ENCODE data around the gene RBM18. TPM values are rescaled to one million over a fixed set of nuclear protein-coding genes. Genes with fewer than 3 reads are reported as not detected.

Gene RBM18
- total and polyA plus RNA-seq, 2 of the 4 experiments (the other 2 are of a cell fraction) = 8.4 to 15.6 TPM

DNA sequence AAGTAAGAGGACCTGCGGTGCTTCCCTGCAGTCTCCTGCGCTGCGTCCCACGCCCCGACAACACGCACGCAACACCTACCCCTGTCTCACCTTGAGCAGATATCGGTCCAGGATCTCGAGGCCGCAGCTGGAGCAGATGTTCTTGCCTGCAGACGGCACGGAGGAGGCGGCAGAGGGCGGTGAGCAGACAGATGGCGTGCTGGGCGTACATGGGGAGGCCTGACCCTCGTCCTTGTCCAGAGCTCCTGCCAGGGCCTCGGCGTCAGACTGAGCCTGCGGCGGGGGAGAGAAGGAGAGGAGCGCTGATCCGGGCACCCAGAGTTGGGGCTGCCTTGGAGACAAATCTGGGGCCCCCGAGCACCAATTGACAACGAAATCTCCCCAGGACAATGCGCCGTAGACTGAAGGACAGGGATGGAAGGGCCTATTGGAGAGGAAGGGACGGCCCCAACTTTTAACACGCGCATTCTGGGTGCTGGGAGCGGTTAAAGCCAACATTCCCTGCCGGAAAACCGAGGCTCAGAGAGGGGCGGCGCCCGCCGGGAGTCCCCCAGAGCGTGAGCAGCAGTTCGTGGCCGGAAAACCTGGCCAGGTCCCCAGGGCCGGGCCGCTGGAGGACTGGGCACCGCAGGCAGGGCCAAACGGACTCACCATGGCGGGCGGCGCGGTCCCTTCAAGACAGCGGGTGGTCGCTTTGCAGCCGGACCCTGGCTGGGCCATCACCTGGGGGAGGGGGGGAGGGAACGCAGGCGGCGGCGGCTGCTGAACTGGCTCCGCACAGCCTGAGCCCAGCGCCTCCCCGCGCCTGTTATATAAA is 37.7 kb downstream of the RBM18 start:
- no peak overlapping the region for H3K4me2 ChIP-seq (ENCODE audit: low read depth, low read length)
- no peak for DNase-seq
- TF ChIP-seq CHD1 (IDR thresholded peaks at IDR 0.05; ENCODE audit: low read depth, low read length) (no peak), NFE2L2 (IDR thresholded peaks at IDR 0.05; ENCODE audit: low read depth, low read length) (no peak)
- 0 out of 2 replicates have a peak overlapping the region, but pooled peaks have one; percentile 56 for H3K23ac ChIP-seq (ENCODE audit: low read depth, low read length)
- no peaks in the 10 kb centered on the region; the same call in 1 of the 2 replicates for H3K4me1 ChIP-seq (ENCODE audit: control insufficient read depth, insufficient read depth, low read length)
- no peak overlapping the region for H2AK5ac ChIP-seq (ENCODE audit: low read depth, low read length)
- peaks cover 2% of the 10 kb centered on the region; the same call in 1 of the 2 replicates for H3K9me3 ChIP-seq (ENCODE audit: control insufficient read depth, insufficient read depth, low read length)
- no peak overlapping the region for H3K14ac ChIP-seq (replicated peaks; ENCODE audit: low read depth, low read length)
- H3K4me3 ChIP-seq (ENCODE audit: insufficient read depth, low read depth, low read length) = no peak overlapping the region
- no peak overlapping the region for H2BK5ac ChIP-seq (ENCODE audit: low read depth, low read length, poor library complexity, severe bottlenecking)
- POLR2A ChIA-PET (ENCODE audit: unreplicated experiment) = no interaction called here
- no TSS peak for BruUV-seq (replicated peaks)
- H3K36me3 ChIP-seq (ENCODE audit: control insufficient read depth, insufficient read depth, low read length) = no peaks in the 10 kb centered on the region
- H3K79me1 ChIP-seq (ENCODE audit: low read depth in 1 of 2, low read length in 2 of 2) = no peaks in the 10 kb centered on the region
- H2BK20ac ChIP-seq (ENCODE audit: low read depth, low read length) = no peak overlapping the region
- peak overlapping the region; percentile 63 for H2AFZ ChIP-seq (replicated peaks; ENCODE audit: low read length, poor library complexity)
- H3K4ac ChIP-seq (ENCODE audit: low read depth, low read length) = no peak overlapping the region
- intact Hi-C loops (cut with micrococcal nuclease) (no loop called here), in situ Hi-C loops (cut with MboI; ENCODE audit: low sequenced_read_pairs) (no loop called here), dilution Hi-C loops (cut with HindIII; ENCODE audit: low sequenced_read_pairs, unreplicated experiment) (no loop called here)
- 7% methylated on average over 16 of the region's 59 CpGs; no CpG with 5 or more reads in 1 of the 2 experiments for WGBS, 2 experiments (ENCODE audit: extremely low coverage in 2 of 2, insufficient read length in 1 of 2)
- no peak overlapping the region for H3K9ac ChIP-seq (ENCODE audit: low read depth, low read length)
- H3K27ac ChIP-seq (ENCODE audit: insufficient read depth, low read length) = no peak overlapping the region
- CTCF ChIA-PET = no interaction called here
- H4K20me1 ChIP-seq (ENCODE audit: insufficient read depth, low read length) = peaks cover 12% of the 10 kb centered on the region; the same call in 1 of the 2 replicates
- H4K91ac ChIP-seq (ENCODE audit: insufficient read depth, low read depth, low read length) = no peak overlapping the region
- H3K9me1 ChIP-seq (ENCODE audit: insufficient read depth, low read length) = 0 out of 2 replicates have a peak, but pooled peaks cover 4% of the 10 kb centered on the region
- ATAC-seq (ENCODE audit: low read depth) = no peak
- H4K5ac ChIP-seq (ENCODE audit: low read depth, low read length) = no peak overlapping the region
- H4K8ac ChIP-seq (ENCODE audit: low read depth in 2 of 2, low read length in 2 of 2) = no peak overlapping the region
- H2BK120ac ChIP-seq (ENCODE audit: low read depth, low read length) = no peak overlapping the region
- H2AK9ac ChIP-seq (replicated peaks; ENCODE audit: low read depth, low read length, poor library complexity) = no peak overlapping the region
- no peak overlapping the region for H3K56ac ChIP-seq (ENCODE audit: extremely low read depth, insufficient read depth, low read length)
- H3K18ac ChIP-seq (ENCODE audit: low read depth, low read length) = no peak overlapping the region
- H3K27me3 ChIP-seq (ENCODE audit: control insufficient read depth, insufficient read depth, low read length) = peaks cover 94% of the 10 kb centered on the region
- no peak overlapping the region for H2BK15ac ChIP-seq (ENCODE audit: low read depth, low read length)

Measured in IMR-90 (cell line).